GM12874 (cell line): ENCODE measurements around the gene NFKB1.

ENCODE experiments used
- CTCF ChIP-seq: IDR thresholded peaks from 2 replicates; pipeline ENCODE4 v1.5.1; 2011; ENCODE audit warnings: low read depth, mild to moderate bottlenecking, control low read depth, low read length, moderate library complexity; ENCODE audit not compliant: insufficient read depth

NFKB1 gene

GRCh38 chr4:102599886-102600285, 98.7 kb downstream of the NFKB1 start:
- no peak for TF ChIP-seq CTCF

GRCh38 chr4:102600689-102601088, 99.5 kb downstream of the NFKB1 start:
- TF ChIP-seq CTCF, result no peak

- TF ChIP-seq CTCF, result no peak
These were observed 100.5 kb downstream of the NFKB1 start for GRCh38 chr4:102601586-102602227.

GRCh38 chr4:102604222-102604940, 103.2 kb downstream of the NFKB1 start:
- TF ChIP-seq CTCF, result no peak

- no peak for TF ChIP-seq CTCF
These were observed 105.1 kb downstream of the NFKB1 start for GRCh38 chr4:102606261-102606660.

- no peak for TF ChIP-seq CTCF
These were observed 105.8 kb downstream of the NFKB1 start for GRCh38 chr4:102606846-102607450.

- no peak for TF ChIP-seq CTCF
These were observed 107.0 kb downstream of the NFKB1 start for GRCh38 chr4:102608190-102608589.
